Middle frontal gyrus (tissue), 1 donor: Measurements from ENCODE around the gene CPNE7.

Source experiments
- DNase-seq: peaks from one replicate; pipeline ENCODE4 v3.0.0-alpha.2; 2015; ENCODE audit warnings: low spot score; ENCODE audit errors: extremely low spot score

CPNE7 gene

GRCh38 chr16:89549007-89549700 lies 26.4 kb upstream of the CPNE7 start:
- no peak for DNase-seq

GRCh38 chr16:89550421-89551007 lies 25.0 kb upstream of the CPNE7 start:
- no peak for DNase-seq

GRCh38 chr16:89552329-89552728 lies 23.2 kb upstream of the CPNE7 start:
- no peak for DNase-seq

GRCh38 chr16:89552913-89553312 lies 22.6 kb upstream of the CPNE7 start:
- DNase-seq = no peak

GRCh38 chr16:89553733-89554132 lies 21.8 kb upstream of the CPNE7 start:
- DNase-seq = no peak

GRCh38 chr16:89554343-89554742 lies 21.2 kb upstream of the CPNE7 start:
- DNase-seq = no peak

GRCh38 chr16:89555265-89555664 lies 20.3 kb upstream of the CPNE7 start:
- DNase-seq = no peak

- DNase-seq = no peak
Measured at GRCh38 chr16:89555780-89556179, 19.8 kb upstream of the CPNE7 start.

- DNase-seq = peak; percentile 91
Measured at GRCh38 chr16:89556750-89557689, 18.5 kb upstream of the CPNE7 start.

- DNase-seq = no peak
Measured at GRCh38 chr16:89557690-89558490, 17.7 kb upstream of the CPNE7 start.

- peak; percentile 85 for DNase-seq
Measured at GRCh38 chr16:89560378-89561141, 15.0 kb upstream of the CPNE7 start, which contains the start of gene RPL13. TSS of gene RPL13 (plus strand) at chr16:89560682. CDS start at chr16:89560960, 278 bp downstream.

- no peak for DNase-seq
Measured at GRCh38 chr16:89561142-89561883, 14.2 kb upstream of the CPNE7 start.

- DNase-seq = no peak
Measured at GRCh38 chr16:89561884-89562599, 13.5 kb upstream of the CPNE7 start.

GRCh38 chr16:89562939-89563338 lies 12.6 kb upstream of the CPNE7 start:
- DNase-seq = no peak

GRCh38 chr16:89563639-89564392 lies 11.7 kb upstream of the CPNE7 start:
- DNase-seq = no peak

GRCh38 chr16:89564476-89565255 lies 10.9 kb upstream of the CPNE7 start:
- DNase-seq = no peak

GRCh38 chr16:89565256-89565505 lies 10.4 kb upstream of the CPNE7 start:
- DNase-seq = no peak
